PC-3 (cell line): Measurements from ENCODE around the gene CHD6. TPM values are rescaled to one million over a fixed set of nuclear protein-coding genes. Genes with fewer than 3 reads are reported as not detected.

Experiments
- ATAC-seq: fragments of 200-7000 bp; cut with Tn5 transposase; 2 replicates; pipeline ENCODE4 v1.9.1; 2020; ENCODE audit warnings: mild to moderate bottlenecking, moderate library complexity
- BruUV-seq: library from RNA; stranded (reverse); fragments of 400-500 nt; replicated peaks from 2 replicates; lab custom pipeline; 2021; lab: Mats Ljungman, UMichigan
- CTCF ChIA-PET: fragments of 300-600 bp; sonication (Branson Sonifier 250); formaldehyde crosslinking; loops from one replicate; lab custom pipeline; 2022; ENCODE audit warnings: antibody characterized with exemption; lab: Charles Lee
- POLR2A ChIA-PET: fragments of 300-600 bp; sonication (Branson Sonifier 250); formaldehyde crosslinking; loops from one replicate; lab custom pipeline; 2022; ENCODE audit warnings: antibody characterized with exemption; ENCODE audit not compliant: unreplicated experiment; lab: Charles Lee
- DNase-seq: peaks from one replicate; pipeline ENCODE4 v3.0.0-alpha.2; 2015
- H2AFZ ChIP-seq: fragments of 300-600 bp; sonication (generic); 2 replicates; pipeline ENCODE4 v1.6.0; 2016; ENCODE audit warnings: antibody characterized with exemption, low read length
- H3F3A ChIP-seq: fragments of 300-600 bp; sonication (generic); one replicate; pipeline ENCODE4 v1.6.0; 2017; ENCODE audit warnings: antibody characterized with exemption, low read length, control low read depth, mild to moderate bottlenecking; ENCODE audit not compliant: unreplicated experiment
- H3K27ac ChIP-seq: fragments of 300-600 bp; sonication (generic); 2 replicates; pipeline ENCODE4 v1.5.1; 2016; ENCODE audit warnings: mild to moderate bottlenecking, low read length
- H3K27me3 ChIP-seq: fragments of 300-600 bp; sonication (generic); 2 replicates; pipeline ENCODE4 v1.6.1; 2016; ENCODE audit warnings: low read length, mixed read lengths
- H3K36me3 ChIP-seq: fragments of 300-600 bp; sonication (generic); 2 replicates; pipeline ENCODE4 v1.6.1; 2016; ENCODE audit warnings: low read depth, mixed run types, low read length, mixed read lengths
- H3K4me1 ChIP-seq: fragments of 300-600 bp; sonication (generic); 2 replicates; pipeline ENCODE4 v1.5.1; 2016; ENCODE audit warnings: low read length; ENCODE audit not compliant: insufficient read depth
- H3K4me2 ChIP-seq: fragments of 300-600 bp; sonication (generic); 2 replicates; pipeline ENCODE4 v1.6.0; 2016; ENCODE audit warnings: low read length
- H3K4me3 ChIP-seq: fragments of 300-600 bp; sonication (generic); 2 replicates; pipeline ENCODE4 v1.5.1; 2016; ENCODE audit warnings: mild to moderate bottlenecking, low read length, mixed read lengths
- H3K79me2 ChIP-seq: fragments of 300-600 bp; sonication (generic); 2 replicates; pipeline ENCODE4 v1.6.1; 2017; ENCODE audit warnings: low read length, mixed read lengths
- H3K9ac ChIP-seq: fragments of 300-600 bp; sonication (generic); 2 replicates; pipeline ENCODE4 v1.6.0; 2016; ENCODE audit warnings: mild to moderate bottlenecking, low read length
- H3K9me2 ChIP-seq: fragments of 300-600 bp; sonication (generic); replicated peaks from 2 replicates; pipeline ENCODE4 v1.6.1; 2016; ENCODE audit warnings: mixed run types, low read length, mixed read lengths
- H3K9me3 ChIP-seq: fragments of 300-600 bp; sonication (generic); 2 replicates; pipeline ENCODE4 v1.6.1; 2016; ENCODE audit warnings: low read length, mixed read lengths
- H4K20me1 ChIP-seq: fragments of 300-600 bp; sonication (generic); 2 replicates; pipeline ENCODE4 v1.6.1; 2016; ENCODE audit warnings: low read length, mixed read lengths
- CTCF ChIP-seq: fragments of 300-600 bp; sonication (generic); conservative IDR thresholded peaks from 2 replicates; pipeline ENCODE4 v1.5.1; 2017; ENCODE audit warnings: antibody characterized with exemption, low read depth, mild to moderate bottlenecking, low read length
- EZH2 ChIP-seq: fragments of 300-600 bp; sonication (generic); IDR thresholded peaks from one replicate; pipeline ENCODE4 v1.6.1; 2017; ENCODE audit warnings: antibody characterized with exemption, mild to moderate bottlenecking, low read length; ENCODE audit not compliant: unreplicated experiment
- EZH2phosphoT487 ChIP-seq: fragments of 300-600 bp; sonication (generic); IDR thresholded peaks from 2 replicates; pipeline ENCODE4 v1.6.1; 2018; ENCODE audit warnings: mild to moderate bottlenecking, antibody characterized with exemption, low read length, borderline replicate concordance
- intact Hi-C: fragments of 100-400 bp; cut with micrococcal nuclease; formaldehyde crosslinking; loops from 2 replicates; pipeline ENCODE4 v1.9.0; 2023
- total RNA-seq: library from RNA; depleted of rRNA; stranded (reverse); fragments of >200 nt; gene quantifications from 2 replicates; pipeline ENCODE4 v1.2.3, GENCODE V29; 2014

CHD6 gene
- total RNA-seq, 1 experiment from 2014 or later, result 19.5 TPM

- no peaks in the 10 kb centered on the region for H3K79me2 ChIP-seq
- H3K36me3 ChIP-seq, result peaks cover 23% of the 10 kb centered on the region
- ChIA-PET CTCF (no interaction called here), POLR2A (no interaction called here)
- H3K4me3 ChIP-seq, result no peak overlapping the region
- H3K27ac ChIP-seq, result no peak overlapping the region
- no peaks in the 10 kb centered on the region for H3K27me3 ChIP-seq
- no peaks in the 10 kb centered on the region for H4K20me1 ChIP-seq
- no TSS peak for BruUV-seq
- no peaks in the 10 kb centered on the region for H3F3A ChIP-seq
- H3K9ac ChIP-seq, result no peak overlapping the region
- H3K9me3 ChIP-seq, result no peaks in the 10 kb centered on the region
- H3K4me2 ChIP-seq, result no peak overlapping the region
- no peaks in the 10 kb centered on the region for H3K9me2 ChIP-seq
- no peak for DNase-seq
- H3K4me1 ChIP-seq, result peaks cover 9% of the 10 kb centered on the region
- no peak for TF ChIP-seq EZH2phosphoT487
- no peak for TF ChIP-seq CTCF
- TF ChIP-seq EZH2, result no peak
- no peak for ATAC-seq
- intact Hi-C loops, result no loop called here
- H2AFZ ChIP-seq, result no peak overlapping the region
Observed at GRCh38 chr20:41426086-41426830, 191.9 kb downstream of the CHD6 start.

- ChIA-PET POLR2A (no interaction called here), CTCF (no interaction called here)
- H3K4me3 ChIP-seq, result no peak overlapping the region
- peaks cover 30% of the 10 kb centered on the region for H3K36me3 ChIP-seq
- peaks cover 9% of the 10 kb centered on the region for H3K4me1 ChIP-seq
- DNase-seq (no peak), ATAC-seq (no peak)
- no peak overlapping the region for H3K27ac ChIP-seq
- no peaks in the 10 kb centered on the region for H3K27me3 ChIP-seq
- no peaks in the 10 kb centered on the region for H3K79me2 ChIP-seq
- H3F3A ChIP-seq, result no peaks in the 10 kb centered on the region
- H3K9me3 ChIP-seq, result no peaks in the 10 kb centered on the region
- H4K20me1 ChIP-seq, result no peaks in the 10 kb centered on the region
- H3K9ac ChIP-seq, result no peak overlapping the region
- no peaks in the 10 kb centered on the region for H3K9me2 ChIP-seq
- no peak overlapping the region for H3K4me2 ChIP-seq
- H2AFZ ChIP-seq, result no peak overlapping the region
- intact Hi-C loops, result no loop called here
- BruUV-seq, result no TSS peak
- TF ChIP-seq CTCF (no peak), EZH2 (no peak), EZH2phosphoT487 (no peak)
Observed at GRCh38 chr20:41425180-41425884, 192.8 kb downstream of the CHD6 start.

GRCh38 chr20:41424546-41424945 lies 193.6 kb downstream of the CHD6 start:
- no TSS peak for BruUV-seq
- peaks cover 31% of the 10 kb centered on the region for H3K36me3 ChIP-seq

More at GRCh38 chr20:41424546-41424945, 193.6 kb downstream of the CHD6 start:
- H3K79me2 ChIP-seq, result no peaks in the 10 kb centered on the region
- no peaks in the 10 kb centered on the region for H3K27me3 ChIP-seq
- H2AFZ ChIP-seq, result no peak overlapping the region
- CTCF ChIA-PET, result no interaction called here
- POLR2A ChIA-PET, result no interaction called here
- no peaks in the 10 kb centered on the region for H3K9me3 ChIP-seq
- intact Hi-C loops, result no loop called here
- no peak overlapping the region for H3K4me3 ChIP-seq
- no peak overlapping the region for H3K9ac ChIP-seq
- DNase-seq (no peak), ATAC-seq (no peak)
- no peaks in the 10 kb centered on the region for H3K9me2 ChIP-seq
- no peak overlapping the region for H3K27ac ChIP-seq
- no peak overlapping the region for H3K4me2 ChIP-seq
- H4K20me1 ChIP-seq, result no peaks in the 10 kb centered on the region
- H3F3A ChIP-seq, result no peaks in the 10 kb centered on the region
- TF ChIP-seq EZH2, result no peak
- TF ChIP-seq CTCF, result no peak
- no peak for TF ChIP-seq EZH2phosphoT487
- H3K4me1 ChIP-seq, result peaks cover 9% of the 10 kb centered on the region
